ENCODE results near the gene IGSF23. TPM values are rescaled to one million over a fixed set of nuclear protein-coding genes. Genes with fewer than 3 reads are reported as not detected.

The IGSF23 gene
- 0.93 TPM in 1 of 2 replicates, not detected in the other for total RNA-seq (ENCODE audit: low replicate concordance)
- long read RNA-seq, partial matches to known transcripts = 0 of 2 reads
- long read RNA-seq, other reads (novel, unspliced or antisense) = 2 of 2 reads

DNA sequence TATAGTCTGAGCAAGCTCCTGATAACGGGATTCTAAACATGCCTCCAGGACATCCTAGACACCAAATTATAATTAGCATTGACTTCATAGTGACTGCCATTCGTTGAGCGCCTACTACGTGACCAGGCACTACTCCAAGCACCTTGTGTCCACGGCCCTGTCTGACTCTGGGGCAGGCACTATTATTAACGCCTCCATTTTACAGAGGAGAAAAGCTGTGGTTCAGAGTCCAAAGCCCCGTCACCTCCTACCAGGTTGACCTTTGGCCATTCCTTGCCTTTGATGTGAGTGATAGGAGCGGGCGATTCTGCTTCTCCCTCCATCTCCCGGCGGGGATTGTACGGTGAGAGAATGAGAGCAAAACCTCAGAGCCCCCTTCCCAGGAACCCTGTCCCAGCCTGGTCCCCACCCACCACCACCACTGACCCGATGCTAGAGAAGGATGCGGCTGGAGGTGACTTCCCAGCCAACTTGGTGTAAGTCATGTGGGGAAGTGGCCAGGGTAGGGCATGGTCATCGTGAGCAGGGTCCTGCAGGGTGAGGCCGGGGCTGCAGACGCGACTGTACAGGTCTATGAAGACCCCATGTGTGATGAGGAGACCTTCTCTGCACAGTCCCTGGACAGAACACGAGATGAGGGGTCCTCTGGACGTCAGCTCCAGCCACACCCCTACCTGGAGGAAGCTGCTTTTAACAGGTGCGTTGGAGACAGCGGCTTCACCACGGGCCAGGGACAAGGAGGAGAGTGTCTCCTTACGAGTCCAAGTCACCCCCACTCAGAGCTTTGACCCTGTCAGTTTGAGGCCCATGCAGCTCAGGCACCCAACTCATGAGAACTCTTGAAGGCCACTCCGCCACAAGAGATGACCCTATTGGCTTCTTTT, at the start of gene IGSF23:
Gene IGSF23, plus strand, starts transcription at position 269 of the 884 bp plus-strand sequence. Its CDS starts 83 bp downstream, at position 352.
- H3K4me1 Mint-ChIP-seq (ENCODE audit: unreplicated experiment) = no peaks in the 10 kb centered on the region
- no peaks in the 10 kb centered on the region for H3K36me3 Mint-ChIP-seq
- H3K4me3 Mint-ChIP-seq = no peak within 1 kb of the TSS
- TF ChIP-seq, protein P1, sequence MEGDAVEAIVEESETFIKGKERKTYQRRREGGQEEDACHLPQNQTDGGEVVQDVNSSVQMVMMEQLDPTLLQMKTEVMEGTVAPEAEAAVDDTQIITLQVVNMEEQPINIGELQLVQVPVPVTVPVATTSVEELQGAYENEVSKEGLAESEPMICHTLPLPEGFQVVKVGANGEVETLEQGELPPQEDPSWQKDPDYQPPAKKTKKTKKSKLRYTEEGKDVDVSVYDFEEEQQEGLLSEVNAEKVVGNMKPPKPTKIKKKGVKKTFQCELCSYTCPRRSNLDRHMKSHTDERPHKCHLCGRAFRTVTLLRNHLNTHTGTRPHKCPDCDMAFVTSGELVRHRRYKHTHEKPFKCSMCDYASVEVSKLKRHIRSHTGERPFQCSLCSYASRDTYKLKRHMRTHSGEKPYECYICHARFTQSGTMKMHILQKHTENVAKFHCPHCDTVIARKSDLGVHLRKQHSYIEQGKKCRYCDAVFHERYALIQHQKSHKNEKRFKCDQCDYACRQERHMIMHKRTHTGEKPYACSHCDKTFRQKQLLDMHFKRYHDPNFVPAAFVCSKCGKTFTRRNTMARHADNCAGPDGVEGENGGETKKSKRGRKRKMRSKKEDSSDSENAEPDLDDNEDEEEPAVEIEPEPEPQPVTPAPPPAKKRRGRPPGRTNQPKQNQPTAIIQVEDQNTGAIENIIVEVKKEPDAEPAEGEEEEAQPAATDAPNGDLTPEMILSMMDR (conservative IDR thresholded peaks at IDR 0.05) = no peak
- peak within 1 kb of the TSS; percentile 9 for H3K27ac Mint-ChIP-seq
- no peak for DNase-seq (ENCODE audit: extremely low spot score, unreplicated experiment)
- H3K27me3 Mint-ChIP-seq = peaks cover 4% of the 10 kb centered on the region
- H3K9me3 Mint-ChIP-seq = no peaks in the 10 kb centered on the region

GRCh38 chr19:44566984-44567383, 46.4 kb upstream of the IGSF23 start:
- peak overlapping the region; percentile 78 for H3K27ac Mint-ChIP-seq
- TF ChIP-seq, protein P1 (conservative IDR thresholded peaks at IDR 0.05) = no peak
- H3K9me3 Mint-ChIP-seq = no peaks in the 10 kb centered on the region
- no peak overlapping the region for H3K4me3 Mint-ChIP-seq
- peaks cover 5% of the 10 kb centered on the region for H3K4me1 Mint-ChIP-seq (ENCODE audit: unreplicated experiment)
- H3K27me3 Mint-ChIP-seq = peaks cover 23% of the 10 kb centered on the region
- DNase-seq (ENCODE audit: extremely low spot score, unreplicated experiment) = no peak
- H3K36me3 Mint-ChIP-seq = no peaks in the 10 kb centered on the region

DNA sequence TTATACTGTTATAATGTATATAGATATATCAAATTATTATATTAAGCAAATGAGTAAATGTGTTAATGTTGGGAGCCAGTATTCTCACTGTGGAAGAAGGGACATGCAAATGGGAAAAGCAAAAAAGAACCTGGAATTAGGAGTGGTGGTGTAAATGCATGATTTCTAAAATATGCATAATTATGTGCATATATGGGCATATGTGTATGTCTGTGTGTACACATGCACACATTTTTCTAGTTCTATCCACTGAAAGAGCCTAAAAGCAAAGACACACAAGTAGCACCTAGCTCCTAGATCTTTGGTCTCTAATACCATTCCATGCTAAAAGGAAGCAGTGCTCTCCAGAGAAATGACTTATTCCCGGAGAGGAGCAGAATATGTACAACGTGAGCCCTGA, 45.6 kb upstream of the IGSF23 start:
- no peak overlapping the region for H3K4me3 Mint-ChIP-seq
- TF ChIP-seq, protein P1 (conservative IDR thresholded peaks at IDR 0.05) = no peak
- peaks cover 19% of the 10 kb centered on the region for H3K27me3 Mint-ChIP-seq
- peaks cover 5% of the 10 kb centered on the region for H3K4me1 Mint-ChIP-seq (ENCODE audit: unreplicated experiment)
- no peaks in the 10 kb centered on the region for H3K9me3 Mint-ChIP-seq
- no peak for DNase-seq (ENCODE audit: extremely low spot score, unreplicated experiment)
- H3K36me3 Mint-ChIP-seq = no peaks in the 10 kb centered on the region
- no peak overlapping the region for H3K27ac Mint-ChIP-seq

DNA sequence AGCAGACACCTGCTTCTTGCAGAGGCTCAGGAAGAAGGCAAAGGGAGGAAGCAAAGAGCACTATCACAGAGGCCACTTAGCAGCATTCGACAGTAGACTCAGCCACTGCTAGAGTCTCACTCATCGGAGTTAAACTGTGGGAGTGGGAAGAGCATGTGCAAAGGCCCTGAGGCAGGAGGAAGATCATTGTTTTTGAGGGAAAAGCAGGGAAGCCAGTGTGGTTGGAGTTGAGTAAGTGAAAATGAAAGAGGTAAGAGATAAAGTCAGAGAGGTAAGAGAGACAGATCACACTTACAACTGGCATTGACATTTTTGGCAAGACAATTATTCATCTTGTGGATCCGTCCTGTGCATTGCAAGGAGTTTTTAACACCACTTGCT, 42.8 kb upstream of the IGSF23 start:
- H3K27me3 Mint-ChIP-seq = peaks cover 13% of the 10 kb centered on the region
- DNase-seq (ENCODE audit: extremely low spot score, unreplicated experiment) = no peak
- peaks cover 10% of the 10 kb centered on the region for H3K4me1 Mint-ChIP-seq (ENCODE audit: unreplicated experiment)
- TF ChIP-seq, protein P1 (conservative IDR thresholded peaks at IDR 0.05) = no peak
- H3K36me3 Mint-ChIP-seq = no peaks in the 10 kb centered on the region
- H3K27ac Mint-ChIP-seq = no peak overlapping the region
- no peak overlapping the region for H3K4me3 Mint-ChIP-seq
- H3K9me3 Mint-ChIP-seq = no peaks in the 10 kb centered on the region

GRCh38 chr19:44570984-44571684, 42.2 kb upstream of the IGSF23 start:
- H3K27ac Mint-ChIP-seq = no peak overlapping the region
- peaks cover 13% of the 10 kb centered on the region for H3K27me3 Mint-ChIP-seq
- H3K4me1 Mint-ChIP-seq (ENCODE audit: unreplicated experiment) = peaks cover 10% of the 10 kb centered on the region
- no peaks in the 10 kb centered on the region for H3K36me3 Mint-ChIP-seq
- no peaks in the 10 kb centered on the region for H3K9me3 Mint-ChIP-seq
- DNase-seq (ENCODE audit: extremely low spot score, unreplicated experiment) = no peak
- H3K4me3 Mint-ChIP-seq = no peak overlapping the region
- TF ChIP-seq, protein P1 (conservative IDR thresholded peaks at IDR 0.05) = peak; percentile 88

Data from type B pancreatic cell (in vitro differentiated cells).